ENCODE measurements around the gene CNIH2. TPM values are rescaled to one million over a fixed set of nuclear protein-coding genes. Genes with fewer than 3 reads are reported as not detected.

The CNIH2 gene
- total and polyA plus RNA-seq, 2 donors (not counting 1 experiment from before 2014, with no cell fraction given) = 0.92 to 2.0 TPM

DNA sequence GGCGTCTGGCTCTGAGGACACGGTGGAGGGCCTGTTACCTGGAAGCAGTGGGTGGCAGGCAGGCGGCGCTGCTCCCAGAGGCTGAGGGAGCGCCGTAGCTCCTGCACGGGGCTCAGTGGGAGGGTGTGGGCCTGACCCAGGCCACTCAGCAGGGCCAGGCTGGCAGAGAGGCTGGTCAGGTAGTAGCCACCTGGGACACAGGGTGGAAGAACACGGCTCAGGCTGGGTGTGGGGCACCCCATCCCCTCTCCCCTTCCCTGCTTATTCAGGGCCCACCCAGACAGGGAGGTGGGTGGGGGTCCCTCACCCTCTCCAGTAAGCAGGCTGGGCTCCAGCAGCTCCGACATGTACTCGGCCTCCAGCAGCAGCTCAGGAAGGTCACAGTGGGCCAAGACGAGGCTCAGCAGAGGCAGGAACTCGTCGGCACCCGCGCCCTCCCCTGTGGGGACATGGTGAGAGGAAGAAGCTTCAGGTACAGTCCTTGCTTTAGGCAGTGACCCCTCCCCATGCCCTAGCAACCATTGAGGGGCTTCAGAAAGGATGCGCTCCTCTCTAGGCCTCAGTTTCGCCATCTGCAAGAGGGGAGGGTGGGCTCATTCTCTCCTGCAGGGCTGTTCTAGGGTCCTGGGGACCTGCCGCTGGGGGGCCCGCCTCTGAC is 55.4 kb downstream of the CNIH2 start:
- CTCF ChIA-PET = interaction anchor here (1.2 to 3.0 kb wide), 3 partner anchors 15 to 55 kb away, joined by 3 to 24 read pairs (median 6); no protein-coding TSS in a partner anchor
- H3K9me3 ChIP-seq (ENCODE audit: control extremely low read depth in 1 of 3, control insufficient read depth in 2 of 3, insufficient read depth in 1 of 3, low read length in 2 of 3) = no peaks in the 10 kb centered on the region
- Mint-ChIP-seq H3K4me3 (no peak overlapping the region), H3K9me3 (ENCODE audit: insufficient read depth) (no peaks in the 10 kb centered on the region), H3K27ac (no peak overlapping the region), H3K27me3 (no peaks in the 10 kb centered on the region), H3K4me1 (peaks cover 24% of the 10 kb centered on the region)
- no peak overlapping the region for H3K9ac ChIP-seq (ENCODE audit: low read length)
- POLR2A ChIA-PET = no interaction called here
- peaks cover 0 to 9% (median 3%) of the 10 kb centered on the region in 4 experiments for H3K27me3 ChIP-seq (replicated peaks in 1 of 4; ENCODE audit: control extremely low read depth in 1 of 4, control insufficient read depth in 3 of 4, insufficient read depth in 4 of 4, low read length in 3 of 4)
- intact Hi-C loops (cut with micrococcal nuclease) = no loop called here
- no peak for TF ChIP-seq EZH2 (IDR thresholded peaks at IDR 0.05; ENCODE audit: borderline replicate concordance, insufficient read depth, low read depth, low read length, poor library complexity, severe bottlenecking)
- TF ChIP-seq, protein P1, sequence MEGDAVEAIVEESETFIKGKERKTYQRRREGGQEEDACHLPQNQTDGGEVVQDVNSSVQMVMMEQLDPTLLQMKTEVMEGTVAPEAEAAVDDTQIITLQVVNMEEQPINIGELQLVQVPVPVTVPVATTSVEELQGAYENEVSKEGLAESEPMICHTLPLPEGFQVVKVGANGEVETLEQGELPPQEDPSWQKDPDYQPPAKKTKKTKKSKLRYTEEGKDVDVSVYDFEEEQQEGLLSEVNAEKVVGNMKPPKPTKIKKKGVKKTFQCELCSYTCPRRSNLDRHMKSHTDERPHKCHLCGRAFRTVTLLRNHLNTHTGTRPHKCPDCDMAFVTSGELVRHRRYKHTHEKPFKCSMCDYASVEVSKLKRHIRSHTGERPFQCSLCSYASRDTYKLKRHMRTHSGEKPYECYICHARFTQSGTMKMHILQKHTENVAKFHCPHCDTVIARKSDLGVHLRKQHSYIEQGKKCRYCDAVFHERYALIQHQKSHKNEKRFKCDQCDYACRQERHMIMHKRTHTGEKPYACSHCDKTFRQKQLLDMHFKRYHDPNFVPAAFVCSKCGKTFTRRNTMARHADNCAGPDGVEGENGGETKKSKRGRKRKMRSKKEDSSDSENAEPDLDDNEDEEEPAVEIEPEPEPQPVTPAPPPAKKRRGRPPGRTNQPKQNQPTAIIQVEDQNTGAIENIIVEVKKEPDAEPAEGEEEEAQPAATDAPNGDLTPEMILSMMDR (IDR thresholded peaks at IDR 0.05) = no peak
- DNase-seq = peak; percentile 13
- 93% methylated on average over 11 of the region's 19 CpGs for WGBS (ENCODE audit: insufficient coverage)
- no peak overlapping the region for H3K27ac ChIP-seq (ENCODE audit: low read length in 2 of 2)
- no peak overlapping the region for H3K4me2 ChIP-seq (replicated peaks; ENCODE audit: low read depth, low read length, poor library complexity, severe bottlenecking)
- H3K79me2 ChIP-seq (ENCODE audit: control insufficient read depth, insufficient read depth, low read length) = no peaks in the 10 kb centered on the region
- H3K36me3 ChIP-seq (replicated peaks in 1 of 2; ENCODE audit: control extremely low read depth in 1 of 2, control insufficient read depth in 1 of 2, extremely low read depth in 1 of 2, insufficient read depth in 2 of 2, low read length in 1 of 2) = peaks cover 0 to 10% of the 10 kb centered on the region in 2 experiments
- H3K4me1 ChIP-seq (ENCODE audit: control insufficient read depth in 2 of 2, insufficient read depth in 2 of 2, low read length in 2 of 2) = peaks cover 19 to 30% of the 10 kb centered on the region in 2 donors
- no peak for ATAC-seq (ENCODE audit: low read depth)
- no peak overlapping the region for H3K4me3 ChIP-seq (ENCODE audit: control extremely low read depth in 1 of 5, extremely low read depth in 1 of 5, insufficient read depth in 1 of 5, low read depth in 2 of 5, low read length in 4 of 5)
- H2AFZ ChIP-seq (ENCODE audit: insufficient read depth, low read depth, low read length, poor library complexity, severe bottlenecking) = no peak overlapping the region
- H4K20me1 ChIP-seq (ENCODE audit: control insufficient read depth, insufficient read depth, low read length, poor library complexity, severe bottlenecking) = no peaks in the 10 kb centered on the region

Other genes with a start within 250 kb of the CNIH2 start
- gene GAL3ST3, start 229.0 kb upstream of the CNIH2 start, total RNA-seq = not detected in 2 replicates
- gene GAL3ST3, start 229.0 kb upstream of the CNIH2 start, polyA plus RNA-seq = not detected in 2 replicates
- gene SF3B2, start 225.8 kb upstream of the CNIH2 start, total RNA-seq = 205 and 214 TPM in 2 replicates
- gene SF3B2, start 225.8 kb upstream of the CNIH2 start, polyA plus RNA-seq = 123 and 139 TPM in 2 replicates
- gene PACS1, start 207.9 kb upstream of the CNIH2 start, total RNA-seq = 303 and 325 TPM in 2 replicates
- 121 and 131 TPM in 2 replicates for gene PACS1, start 207.9 kb upstream of the CNIH2 start, polyA plus RNA-seq
- gene KLC2, start 20.5 kb upstream of the CNIH2 start, total RNA-seq = 47.7 and 49.2 TPM in 2 replicates
- gene KLC2, start 20.5 kb upstream of the CNIH2 start, polyA plus RNA-seq = 24.1 and 26.9 TPM in 2 replicates
- gene RAB1B, start 9.5 kb upstream of the CNIH2 start, total RNA-seq = 76.0 and 77.8 TPM in 2 replicates
- 61.7 and 77.1 TPM in 2 replicates for gene RAB1B, start 9.5 kb upstream of the CNIH2 start, polyA plus RNA-seq
- 43.9 and 47.6 TPM in 2 replicates for gene YIF1A, start 11.0 kb downstream of the CNIH2 start, total RNA-seq
- gene YIF1A, start 11.0 kb downstream of the CNIH2 start, polyA plus RNA-seq = 65.8 and 95.0 TPM in 2 replicates
- 0.17 TPM in 1 of 2 replicates, not detected in the other for gene TMEM151A, start 13.7 kb downstream of the CNIH2 start, total RNA-seq
- gene TMEM151A, start 13.7 kb downstream of the CNIH2 start, polyA plus RNA-seq = 1.1 and 1.5 TPM in 2 replicates
- 0.83 and 0.96 TPM in 2 replicates for gene CD248, start 38.9 kb downstream of the CNIH2 start, total RNA-seq
- 0.40 and 0.62 TPM in 2 replicates for gene CD248, start 38.9 kb downstream of the CNIH2 start, polyA plus RNA-seq
- gene RIN1, start 58.3 kb downstream of the CNIH2 start, total RNA-seq = 1.1 and 1.7 TPM in 2 replicates
- 0.42 and 0.72 TPM in 2 replicates for gene RIN1, start 58.3 kb downstream of the CNIH2 start, polyA plus RNA-seq
- 50.9 and 58.3 TPM in 2 replicates for gene BRMS1, start 66.9 kb downstream of the CNIH2 start, total RNA-seq
- gene BRMS1, start 66.9 kb downstream of the CNIH2 start, polyA plus RNA-seq = 51.2 and 55.8 TPM in 2 replicates
- gene B4GAT1, start 69.5 kb downstream of the CNIH2 start, total RNA-seq = 5.2 TPM in 2 replicates
- 0.87 and 1.4 TPM in 2 replicates for gene B4GAT1, start 69.5 kb downstream of the CNIH2 start, polyA plus RNA-seq
- gene SLC29A2, start 93.6 kb downstream of the CNIH2 start, total RNA-seq = 18.5 and 20.1 TPM in 2 replicates
- gene SLC29A2, start 93.6 kb downstream of the CNIH2 start, polyA plus RNA-seq = 15.7 and 16.2 TPM in 2 replicates
- not detected in 2 replicates for gene NPAS4, start 142.9 kb downstream of the CNIH2 start, total RNA-seq
- gene NPAS4, start 142.9 kb downstream of the CNIH2 start, polyA plus RNA-seq = not detected in 2 replicates
- gene MRPL11, start 160.7 kb downstream of the CNIH2 start, total RNA-seq = 26.7 and 29.2 TPM in 2 replicates
- gene MRPL11, start 160.7 kb downstream of the CNIH2 start, polyA plus RNA-seq = 18.0 and 25.5 TPM in 2 replicates
- 15.6 and 17.0 TPM in 2 replicates for gene PELI3, start 188.7 kb downstream of the CNIH2 start, total RNA-seq
- 2.9 and 3.2 TPM in 2 replicates for gene PELI3, start 188.7 kb downstream of the CNIH2 start, polyA plus RNA-seq
- gene DPP3, start 202.3 kb downstream of the CNIH2 start, total RNA-seq = 21.5 and 22.7 TPM in 2 replicates
- gene DPP3, start 202.3 kb downstream of the CNIH2 start, polyA plus RNA-seq = 31.7 and 40.6 TPM in 2 replicates
- gene BBS1, start 232.5 kb downstream of the CNIH2 start, total RNA-seq = 52.5 and 56.3 TPM in 2 replicates
- gene BBS1, start 232.5 kb downstream of the CNIH2 start, polyA plus RNA-seq = 13.7 and 20.4 TPM in 2 replicates